Bronchial epithelial cell (primary cell): ENCODE measurements around the gene TYROBP. TPM values are rescaled to one million over a fixed set of nuclear protein-coding genes. Genes with fewer than 3 reads are reported as not detected.

Source experiments
- DNase-seq: peaks from one replicate; pipeline ENCODE4 v3.0.0-alpha.2; 2010; ENCODE audit warnings: low read depth
- FAIRE-seq: peaks from 2 replicates; lab custom pipeline; 2011; peaks lifted over from hg19 to GRCh38; lab: Jason Lieb, UNC
- H3K27me3 ChIP-seq: 2 replicates; pipeline ENCODE4 v1.5.1; 2011; ENCODE audit warnings: low read length; ENCODE audit not compliant: control insufficient read depth, insufficient read depth
- H3K36me3 ChIP-seq: 2 replicates; pipeline ENCODE4 v1.5.1; 2011; ENCODE audit warnings: low read length; ENCODE audit not compliant: control insufficient read depth, insufficient read depth
- H3K4me3 ChIP-seq: 2 replicates; pipeline ENCODE4 v1.5.1; 2011; ENCODE audit warnings: mild to moderate bottlenecking, low read depth, low read length, control low read depth
- total RNA-seq: library from RNA; depleted of rRNA; stranded (reverse); fragments of >200 nt; gene quantifications from 2 replicates; pipeline ENCODE4 v1.2.1, GENCODE V29; 2014
- TF ChIP-seq, protein P1 (sequence below): IDR thresholded peaks from 2 replicates; pipeline ENCODE4 v1.5.1; 2011; ENCODE audit warnings: mild to moderate bottlenecking, moderate library complexity, low read length, control low read depth, inconsistent platforms; ENCODE audit not compliant: insufficient read depth, severe bottlenecking

The TYROBP gene
- total RNA-seq, 1 donor from 2014 or later: not detected

DNA sequence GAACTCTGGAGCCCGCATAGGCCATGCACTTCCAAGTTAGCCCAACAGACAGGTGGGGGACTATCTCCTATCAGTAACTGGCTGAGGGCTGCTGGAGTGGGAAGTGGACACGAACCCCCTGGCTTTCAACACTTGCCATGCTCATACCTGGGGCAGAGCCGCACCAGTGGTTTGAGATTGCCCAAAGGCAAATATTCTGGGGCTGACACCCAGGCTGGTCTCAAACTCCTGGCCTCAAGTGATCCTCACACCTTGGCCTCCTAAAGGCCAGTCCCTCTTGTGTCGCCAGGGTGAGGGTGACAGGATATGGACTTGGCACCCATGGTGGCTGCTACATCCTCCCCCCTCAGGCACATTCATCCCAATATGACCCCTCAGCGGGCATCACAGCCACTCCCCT lies 20.9 kb downstream of the TYROBP start:
- no peak overlapping the region for H3K4me3 ChIP-seq
- no peak for DNase-seq
- TF ChIP-seq, protein P1, sequence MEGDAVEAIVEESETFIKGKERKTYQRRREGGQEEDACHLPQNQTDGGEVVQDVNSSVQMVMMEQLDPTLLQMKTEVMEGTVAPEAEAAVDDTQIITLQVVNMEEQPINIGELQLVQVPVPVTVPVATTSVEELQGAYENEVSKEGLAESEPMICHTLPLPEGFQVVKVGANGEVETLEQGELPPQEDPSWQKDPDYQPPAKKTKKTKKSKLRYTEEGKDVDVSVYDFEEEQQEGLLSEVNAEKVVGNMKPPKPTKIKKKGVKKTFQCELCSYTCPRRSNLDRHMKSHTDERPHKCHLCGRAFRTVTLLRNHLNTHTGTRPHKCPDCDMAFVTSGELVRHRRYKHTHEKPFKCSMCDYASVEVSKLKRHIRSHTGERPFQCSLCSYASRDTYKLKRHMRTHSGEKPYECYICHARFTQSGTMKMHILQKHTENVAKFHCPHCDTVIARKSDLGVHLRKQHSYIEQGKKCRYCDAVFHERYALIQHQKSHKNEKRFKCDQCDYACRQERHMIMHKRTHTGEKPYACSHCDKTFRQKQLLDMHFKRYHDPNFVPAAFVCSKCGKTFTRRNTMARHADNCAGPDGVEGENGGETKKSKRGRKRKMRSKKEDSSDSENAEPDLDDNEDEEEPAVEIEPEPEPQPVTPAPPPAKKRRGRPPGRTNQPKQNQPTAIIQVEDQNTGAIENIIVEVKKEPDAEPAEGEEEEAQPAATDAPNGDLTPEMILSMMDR: no peak
- FAIRE-seq: no peak
- peaks cover 19% of the 10 kb centered on the region for H3K36me3 ChIP-seq
- no peaks in the 10 kb centered on the region for H3K27me3 ChIP-seq

DNA sequence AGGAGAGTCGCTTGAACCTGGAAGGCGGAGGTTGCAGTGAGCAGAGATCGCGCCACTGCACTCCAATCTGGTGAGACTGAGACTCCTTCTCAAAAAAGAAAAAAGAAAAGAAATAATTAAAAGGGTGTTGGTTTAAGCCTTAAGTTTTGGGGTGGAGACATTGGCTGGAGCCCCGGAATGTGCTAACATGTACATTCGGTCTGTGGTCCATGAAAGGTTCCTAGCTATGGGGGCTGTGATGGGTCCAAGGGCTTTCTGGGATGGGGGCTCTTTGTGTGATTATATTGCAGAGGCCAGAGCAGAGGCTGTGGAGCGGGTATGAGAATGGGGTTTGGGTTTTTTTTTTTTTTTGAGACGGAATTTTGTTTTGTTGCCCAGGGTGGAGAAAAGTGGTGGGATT lies 22.2 kb downstream of the TYROBP start:
- DNase-seq: no peak
- H3K4me3 ChIP-seq: no peak overlapping the region
- no peaks in the 10 kb centered on the region for H3K27me3 ChIP-seq
- FAIRE-seq: no peak
- TF ChIP-seq, protein P1: no peak
- peaks cover 19% of the 10 kb centered on the region for H3K36me3 ChIP-seq

DNA sequence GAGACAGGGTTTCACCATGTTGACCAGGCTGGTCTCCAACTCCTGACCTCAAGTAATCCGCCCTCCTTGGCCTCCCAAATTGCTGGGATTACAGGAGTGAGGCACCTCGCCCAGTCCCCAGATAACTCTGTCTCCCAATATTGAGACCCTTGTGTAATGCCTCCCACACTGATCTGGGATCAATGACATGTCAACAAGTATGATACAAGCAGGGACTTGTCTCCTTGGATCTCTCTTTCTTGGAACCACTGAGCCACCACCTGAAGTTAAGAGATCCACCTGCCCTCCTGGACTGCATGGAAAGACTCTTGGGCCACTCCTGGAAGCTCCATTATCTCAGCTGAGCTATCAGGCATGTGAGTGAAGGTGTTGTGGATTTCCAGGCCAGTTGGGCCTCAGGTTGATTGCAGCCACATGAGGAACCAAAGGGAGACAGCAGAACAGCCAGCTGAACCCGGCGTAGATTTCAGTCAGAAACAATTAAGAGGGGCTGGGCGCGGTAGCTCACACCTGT lies 22.8 kb downstream of the TYROBP start:
- Histone ChIP-seq H3K27me3 (no peaks in the 10 kb centered on the region), H3K36me3 (peaks cover 16% of the 10 kb centered on the region), H3K4me3 (no peak overlapping the region)
- DNase-seq (no peak), FAIRE-seq (no peak)
- TF ChIP-seq, protein P1: no peak

DNA sequence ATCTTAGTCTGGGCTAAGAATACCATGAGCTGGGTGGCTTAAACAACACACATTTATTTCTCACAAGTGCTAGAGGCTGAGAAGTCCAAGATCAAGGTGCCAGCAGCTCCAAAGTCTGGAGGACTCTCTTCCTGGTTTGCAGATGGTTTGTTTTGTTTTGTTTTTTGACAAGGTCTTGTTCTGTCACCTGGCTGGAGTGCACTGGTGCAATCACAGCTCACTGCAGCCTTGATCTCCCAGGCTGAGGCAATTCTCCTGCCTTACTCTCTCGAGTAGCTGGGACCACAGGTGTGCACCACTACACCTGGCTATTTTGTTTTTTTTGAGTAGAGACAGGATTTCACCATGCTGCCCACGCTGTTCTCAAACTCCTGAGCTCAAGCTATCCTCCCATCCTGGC lies 24.2 kb downstream of the TYROBP start:
- TF ChIP-seq, protein P1: no peak
- no peaks in the 10 kb centered on the region for H3K27me3 ChIP-seq
- H3K36me3 ChIP-seq: peaks cover 7% of the 10 kb centered on the region
- DNase-seq (no peak), FAIRE-seq (no peak)
- H3K4me3 ChIP-seq: no peak overlapping the region

DNA sequence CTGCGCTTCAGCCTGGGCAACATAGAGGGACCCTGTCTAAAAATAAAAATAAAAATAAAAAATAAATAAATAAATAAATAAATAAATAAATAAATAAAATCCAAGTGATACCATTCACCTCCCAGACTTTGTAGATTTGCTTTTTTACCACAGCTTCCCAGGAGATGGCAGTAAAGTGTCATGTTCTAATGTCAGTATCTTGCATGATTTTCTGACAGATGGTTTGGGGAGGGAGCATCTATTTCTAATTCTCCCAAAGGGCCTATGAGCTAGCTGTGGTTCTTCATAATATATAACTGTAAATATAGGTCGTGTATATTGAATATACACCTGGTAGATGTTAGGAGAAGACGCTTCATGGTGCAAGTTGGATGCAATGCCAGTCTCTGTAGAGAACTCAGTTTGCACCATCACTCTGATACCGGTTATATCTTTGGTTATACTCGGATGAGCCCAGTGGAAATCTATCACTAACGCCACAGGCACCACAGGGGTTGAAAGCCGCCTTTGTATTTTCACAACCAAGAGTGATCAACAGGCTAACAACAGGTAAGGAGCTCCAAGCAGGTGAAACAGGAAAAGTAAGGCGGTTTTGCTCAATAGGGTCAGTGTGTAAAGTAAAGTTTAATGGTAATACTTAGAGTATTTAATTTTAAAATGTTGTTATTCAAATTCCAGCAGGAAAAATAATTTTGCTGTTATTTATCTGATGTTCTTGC lies 25.8 kb downstream of the TYROBP start:
- Histone ChIP-seq H3K36me3 (no peaks in the 10 kb centered on the region), H3K4me3 (no peak overlapping the region), H3K27me3 (peaks cover 2% of the 10 kb centered on the region)
- FAIRE-seq (no peak), DNase-seq (peak; percentile 76)
- TF ChIP-seq, protein P1: peak; percentile 34
